MCF 10A (cell line): ENCODE data around the gene FBXO5. TPM values are rescaled to one million over a fixed set of nuclear protein-coding genes. Genes with fewer than 3 reads are reported as not detected.

Experiments used
- BruUV-seq: library from RNA; stranded (reverse); fragments of 400-500 nt; replicated peaks from 2 replicates; lab custom pipeline; 2021; lab: Mats Ljungman, UMichigan
- CTCF ChIA-PET: fragments of 300-600 bp; sonication (Branson Sonifier 250); formaldehyde crosslinking; extraction: SDS; loops from one replicate; lab custom pipeline; 2021; ENCODE audit warnings: antibody characterized with exemption, inconsistent platforms; lab: Yijun Ruan, JAX
- POLR2A ChIA-PET: fragments of 300-600, 350-650 bp; sonication (Branson Sonifier 250); formaldehyde crosslinking; extraction: SDS; loops from one replicate; lab custom pipeline; 2020; ENCODE audit warnings: antibody characterized with exemption, inconsistent platforms; lab: Yijun Ruan, JAX
- DNase-seq: peaks from one replicate; pipeline ENCODE4 v3.0.0-alpha.2; 2018; ENCODE audit not compliant: unreplicated experiment
- H3K27ac Mint-ChIP-seq: one replicate; pipeline ENCODE4 v1.8.0; 2022; ENCODE audit warnings: mild to moderate bottlenecking, low read depth, mixed read lengths; ENCODE audit not compliant: unreplicated experiment
- H3K27me3 Mint-ChIP-seq: one replicate; pipeline ENCODE4 v1.8.0; 2022; ENCODE audit warnings: mixed read lengths; ENCODE audit not compliant: insufficient read depth, unreplicated experiment
- H3K36me3 Mint-ChIP-seq: one replicate; pipeline ENCODE4 v1.8.0; 2022; ENCODE audit warnings: mild to moderate bottlenecking, moderate library complexity, mixed read lengths; ENCODE audit not compliant: insufficient read depth, unreplicated experiment
- H3K4me1 Mint-ChIP-seq: one replicate; pipeline ENCODE4 v1.8.0; 2022; ENCODE audit warnings: mixed read lengths; ENCODE audit not compliant: insufficient read depth, unreplicated experiment
- H3K4me3 Mint-ChIP-seq: one replicate; pipeline ENCODE4 v1.8.0; 2022; ENCODE audit warnings: mild to moderate bottlenecking, moderate library complexity, mixed read lengths; ENCODE audit not compliant: unreplicated experiment
- H3K9me3 Mint-ChIP-seq: one replicate; pipeline ENCODE4 v1.8.0; 2022; ENCODE audit warnings: mixed read lengths; ENCODE audit not compliant: unreplicated experiment
- CTCF ChIP-seq: fragments of 200-600 bp; IDR thresholded peaks from one replicate; pipeline ENCODE4 v1.8.0; 2022; ENCODE audit warnings: antibody characterized with exemption, mild to moderate bottlenecking; ENCODE audit not compliant: unreplicated experiment
- intact Hi-C: fragments of 100-400 bp; cut with micrococcal nuclease; formaldehyde crosslinking; loops from 2 replicates; pipeline ENCODE4 v1.14.1; 2022
- total RNA-seq: library from RNA; stranded (reverse); gene quantifications from 2 replicates; pipeline ENCODE4 v1.2.3, GENCODE V29; 2022

Gene FBXO5
- total RNA-seq, 1 experiment from 2014 or later: 16.4 TPM

GRCh38 chr6:153028963-153029362 lies 46.1 kb upstream of the FBXO5 start:
- Mint-ChIP-seq H3K4me3 (no peak overlapping the region), H3K36me3 (peaks cover 4% of the 10 kb centered on the region), H3K27me3 (no peaks in the 10 kb centered on the region), H3K4me1 (peaks cover 25% of the 10 kb centered on the region), H3K9me3 (no peaks in the 10 kb centered on the region), H3K27ac (no peak overlapping the region)
- no TSS peak for BruUV-seq
- POLR2A ChIA-PET: no interaction called here
- intact Hi-C loops: no loop called here
- CTCF ChIA-PET: interaction anchor here (1.4 kb wide), 1 partner anchor 80 kb away, joined by 3 read pairs; no protein-coding TSS in a partner anchor
- no peak for TF ChIP-seq CTCF
- DNase-seq: no peak

- CTCF ChIA-PET: interaction anchor here (1.4 kb wide), 1 partner anchor 80 kb away, joined by 3 read pairs; no protein-coding TSS in a partner anchor
- Mint-ChIP-seq H3K27ac (no peak overlapping the region), H3K27me3 (no peaks in the 10 kb centered on the region), H3K4me3 (no peak overlapping the region), H3K9me3 (no peaks in the 10 kb centered on the region), H3K36me3 (peaks cover 4% of the 10 kb centered on the region), H3K4me1 (peaks cover 25% of the 10 kb centered on the region)
- TF ChIP-seq CTCF: no peak
- intact Hi-C loops: no loop called here
- POLR2A ChIA-PET: no interaction called here
- no TSS peak for BruUV-seq
- no peak for DNase-seq
Measured at GRCh38 chr6:153028286-153028685, 45.4 kb upstream of the FBXO5 start.

GRCh38 chr6:153027480-153027879 lies 44.6 kb upstream of the FBXO5 start:
- Mint-ChIP-seq H3K27ac (no peak overlapping the region), H3K9me3 (no peaks in the 10 kb centered on the region), H3K4me1 (peaks cover 25% of the 10 kb centered on the region), H3K36me3 (peaks cover 4% of the 10 kb centered on the region), H3K27me3 (no peaks in the 10 kb centered on the region), H3K4me3 (no peak overlapping the region)
- BruUV-seq: no TSS peak
- intact Hi-C loops: no loop called here
- POLR2A ChIA-PET: no interaction called here
- TF ChIP-seq CTCF: no peak
- CTCF ChIA-PET: interaction anchor here (0.7 to 5.0 kb wide), 2 partner anchors 72 to 79 kb away, joined by 3 to 55 read pairs; no protein-coding TSS in a partner anchor
- DNase-seq: no peak

GRCh38 chr6:153024709-153025017 lies 41.8 kb upstream of the FBXO5 start:
- no TSS peak for BruUV-seq
- Mint-ChIP-seq H3K27ac (no peak overlapping the region), H3K27me3 (no peaks in the 10 kb centered on the region), H3K9me3 (no peaks in the 10 kb centered on the region), H3K4me3 (no peak overlapping the region), H3K36me3 (peaks cover 4% of the 10 kb centered on the region), H3K4me1 (peaks cover 6% of the 10 kb centered on the region)
- no peak for DNase-seq
- ChIA-PET CTCF (interaction anchor here (0.5 to 5.0 kb wide), 19 partner anchors 9 to 487 kb away, joined by 3 to 55 read pairs (median 4); no protein-coding TSS in a partner anchor), POLR2A (interaction anchor here (1.7 kb wide), 1 partner anchor 22 kb away, joined by 4 read pairs; the partner anchor contains the start of gene MTRF1L)
- no peak for TF ChIP-seq CTCF
- intact Hi-C loops: loop anchor here (1.0 kb wide), 3 partner anchors 70 to 275 kb away; no protein-coding TSS in a partner anchor
